Right atrium auricular region (tissue), 2 donors: Measurements from ENCODE around the gene SKAP1. TPM values are rescaled to one million over a fixed set of nuclear protein-coding genes. Genes with fewer than 3 reads are reported as not detected.

Experiments
- DNase-seq: peaks from one replicate; pipeline ENCODE4 v3.0.0-alpha.2; 2019; ENCODE audit warnings: low spot score
- H3K27ac ChIP-seq, 2 donors: fragments of 200-600 bp; sonication (generic); 1 replicate in 1 of 2; 2 replicates in 1 of 2; pipeline ENCODE4 v1.5.1; 2016 to 2019
- H3K27me3 ChIP-seq, 2 donors: fragments of 200-600 bp; sonication (generic); one replicate each; pipeline versions ENCODE4 v1.5.1 to v1.6.0; 2017 to 2019
- H3K36me3 ChIP-seq: fragments of 200-600 bp; sonication (generic); one replicate; pipeline ENCODE4 v1.5.1; 2016
- H3K4me1 ChIP-seq, 2 donors: fragments of 200-600 bp; sonication (generic); one replicate each; pipeline versions ENCODE4 v1.5.1 to v1.6.0; 2017 to 2019
- H3K4me3 ChIP-seq, 2 donors: fragments of 200-600 bp; sonication (generic); 1 replicate in 1 of 2; 2 replicates in 1 of 2; pipeline ENCODE4 v1.5.1; 2017 to 2019; ENCODE audit warnings: mild to moderate bottlenecking in 1 of 2, moderate library complexity in 1 of 2
- H3K9me3 ChIP-seq, 2 donors: fragments of 200-600 bp; sonication (generic); one replicate each; pipeline ENCODE4 v1.5.1; 2019
- CTCF ChIP-seq, 2 donors: fragments of 200-600 bp; sonication (generic); IDR thresholded peaks; one replicate each; pipeline ENCODE4 v1.5.1; 2019; ENCODE audit warnings: antibody characterized with exemption in 2 of 2
- microRNA counts, 2 donors: library from miRNA; unstranded; fragments of <30 nt; microRNA quantifications; one replicate each; lab custom pipeline; 2016 to 2017
- microRNA-seq, 2 donors: library from miRNA; unstranded; fragments of <30 nt; microRNA quantifications; one replicate each; pipeline ENCODE4, GENCODE V29; 2016 to 2017; ENCODE audit warnings: borderline number of aligned reads in 2 of 2, borderline replicate concordance in 1 of 2
- total RNA-seq, 2 donors: library from RNA; depleted of rRNA; stranded (reverse); fragments of >200 nt; gene quantifications; one replicate each; pipeline ENCODE4 v1.1.0, GENCODE V29; 2016

The SKAP1 gene
- total RNA-seq, 2 donors from 2014 or later = not detected

GRCh38 chr17:48100160-48100559, 329.9 kb downstream of the SKAP1 start:
- Histone ChIP-seq H3K9me3 (no peaks in the 10 kb centered on the region), H3K4me3 (peak overlapping the region; percentile 63 to 96), H3K36me3 (no peaks in the 10 kb centered on the region), H3K4me1 (peaks cover 0 to 14% of the 10 kb centered on the region in 2 donors), H3K27ac (peak overlapping the region; percentile 85 to 87), H3K27me3 (no peaks in the 10 kb centered on the region)
- TF ChIP-seq CTCF (IDR thresholded peaks at IDR 0.05) = no peak
- DNase-seq = no peak

- Histone ChIP-seq H3K9me3 (no peaks in the 10 kb centered on the region), H3K27ac (no peak overlapping the region), H3K36me3 (no peaks in the 10 kb centered on the region), H3K27me3 (no peaks in the 10 kb centered on the region), H3K4me3 (no peak overlapping the region), H3K4me1 (peaks cover 0 to 14% of the 10 kb centered on the region in 2 donors)
- no peak for TF ChIP-seq CTCF (IDR thresholded peaks at IDR 0.05)
- DNase-seq = no peak
Observed at GRCh38 chr17:48095611-48096010, 334.4 kb downstream of the SKAP1 start.

DNA sequence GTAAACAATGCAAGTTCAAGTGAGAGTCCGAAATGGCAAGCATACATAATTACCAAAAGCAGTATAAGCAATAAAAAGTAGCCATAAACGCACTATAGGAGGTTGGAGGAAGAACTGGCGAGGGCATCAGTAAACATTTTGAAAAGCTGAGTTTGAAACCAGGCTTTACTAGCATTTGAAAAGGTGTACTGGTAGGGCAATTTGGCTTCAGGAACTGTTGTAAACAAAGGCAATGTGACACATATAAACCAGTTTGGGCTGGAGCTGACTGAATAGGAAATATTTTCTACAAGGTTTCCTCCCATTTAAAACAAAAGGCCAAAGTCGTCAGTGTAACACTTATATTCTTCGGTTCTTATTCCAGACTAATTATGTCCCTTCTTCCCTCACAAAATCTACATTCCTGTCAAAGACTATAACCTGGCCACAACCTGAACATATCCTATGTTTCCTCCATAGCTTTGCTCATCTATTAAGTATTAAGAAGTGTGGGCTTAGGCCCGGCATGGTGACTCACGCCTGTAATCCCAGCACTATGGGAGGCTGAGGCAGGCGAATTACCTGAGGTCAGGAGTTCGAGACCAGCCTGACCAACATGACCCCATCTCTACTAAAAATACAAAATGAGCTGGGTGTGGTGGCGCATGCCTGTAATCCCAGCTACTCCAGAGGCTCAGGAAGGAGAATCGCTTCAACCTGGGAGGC, 336.5 kb downstream of the SKAP1 start:
- TF ChIP-seq CTCF (IDR thresholded peaks at IDR 0.05) = no peak
- H3K4me3 ChIP-seq = no peak overlapping the region
- H3K27me3 ChIP-seq = no peaks in the 10 kb centered on the region
- no peak overlapping the region for H3K27ac ChIP-seq
- peaks cover 0 to 8% of the 10 kb centered on the region in 2 donors for H3K4me1 ChIP-seq
- no peaks in the 10 kb centered on the region for H3K36me3 ChIP-seq
- DNase-seq = no peak
- no peaks in the 10 kb centered on the region for H3K9me3 ChIP-seq

DNA sequence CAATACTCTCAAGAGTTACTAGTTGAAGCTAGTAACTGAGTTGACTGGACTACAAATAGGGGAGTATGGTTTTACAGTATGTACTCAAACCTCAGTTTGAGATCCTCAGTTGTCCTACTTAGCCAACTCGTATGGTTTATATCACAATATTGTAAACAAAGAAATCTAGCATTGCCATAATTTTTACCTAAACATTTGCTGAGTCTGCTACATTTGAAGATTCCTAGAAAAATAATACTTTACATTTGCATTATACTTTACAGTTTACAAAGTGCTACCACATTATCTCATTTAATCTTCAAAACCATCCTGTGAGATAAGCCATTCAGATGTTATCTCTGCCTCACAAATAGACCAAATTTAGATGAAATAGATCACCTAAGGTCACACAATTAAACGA, 345.1 kb downstream of the SKAP1 start:
- no peak overlapping the region for H3K27ac ChIP-seq
- peaks cover 0 to 16% of the 10 kb centered on the region in 2 donors for H3K4me1 ChIP-seq
- H3K27me3 ChIP-seq = no peaks in the 10 kb centered on the region
- no peaks in the 10 kb centered on the region for H3K9me3 ChIP-seq
- no peak for TF ChIP-seq CTCF (IDR thresholded peaks at IDR 0.05)
- DNase-seq = no peak
- no peaks in the 10 kb centered on the region for H3K36me3 ChIP-seq
- no peak overlapping the region for H3K4me3 ChIP-seq

MicroRNAs encoded within 50 kb of the gene (microRNA counts, 767-probe panel; counts per million panel counts)
- microRNA hsa-miR-1203 (lab: Ali Mortazavi, UCI) = 0 to 31.0 counts per million in 2 donors

Small RNAs within 50 kb of the gene (microRNA-seq; reads per million reads assigned to microRNA genes)
- 0 reads per million in 2 donors for gene MIR1203

Other genes with a start within 250 kb of the SKAP1 start
- gene HOXB1, start 100.8 kb upstream of the SKAP1 start, total RNA-seq = not detected
- gene HOXB2, start 114.9 kb upstream of the SKAP1 start, total RNA-seq = 1 to 10 TPM; 4.8 to 5.5 TPM
- 1 to 10 TPM in 1 of 2 donors, under 1 TPM in 1; 0.52 to 1.0 TPM for gene HOXB4, start 148.1 kb upstream of the SKAP1 start, total RNA-seq
- 1 to 10 TPM in 1 of 2 donors, under 1 TPM in 1; 0.82 to 1.2 TPM for gene HOXB3, start 160.0 kb upstream of the SKAP1 start, total RNA-seq
- not detected for gene HOXB5, start 163.6 kb upstream of the SKAP1 start, total RNA-seq
- 1 to 10 TPM in 1 of 2 donors, under 1 TPM in 1; 0.82 to 2.6 TPM for gene HOXB6, start 174.8 kb upstream of the SKAP1 start, total RNA-seq
- under 1 TPM; 0.24 to 0.78 TPM for gene HOXB7, start 180.8 kb upstream of the SKAP1 start, total RNA-seq
- not detected for gene HOXB8, start 185.1 kb upstream of the SKAP1 start, total RNA-seq
- gene HOXB9, start 196.1 kb upstream of the SKAP1 start, total RNA-seq = not detected